Right lobe of liver (tissue), 6 donors: ENCODE measurements around the gene RAET1L. TPM values are rescaled to one million over a fixed set of nuclear protein-coding genes. Genes with fewer than 3 reads are reported as not detected.
A peak's percentile ranks its signal among the peaks of the same experiment; 100 is the strongest.
"Not testable (repeated sequence)": the region's sequence is repeated elsewhere in the genome, so short reads cannot be mapped to it uniquely, and the experiment has no call there.

ENCODE experiments used
- ATAC-seq, 4 donors: fragments of 200-7000 bp; cut with Tn5 transposase; one replicate each; pipeline ENCODE4 v1.9.1; 2020; ENCODE audit warnings: mild to moderate bottlenecking in 4 of 4, moderate library complexity in 4 of 4
- DNase-seq, 3 donors: peaks; one replicate each; pipeline ENCODE4 v3.0.0-alpha.2; 2020
- H3K27ac ChIP-seq, 3 donors: fragments of 200-600 bp; one replicate each; pipeline ENCODE4 v1.8.0; 2022
- H3K27me3 ChIP-seq, 2 donors: fragments of 200-600 bp; one replicate each; pipeline ENCODE4 v1.8.0; 2022
- H3K36me3 ChIP-seq, 4 donors: fragments of 200-600 bp; sonication (generic) in 1 of 4; one replicate each; pipeline versions ENCODE4 v1.5.1 to v1.8.0; 2017 to 2022; ENCODE audit warnings: control low read depth in 1 of 4
- H3K4me1 ChIP-seq, 4 donors: fragments of 200-600 bp; sonication (generic) in 1 of 4; one replicate each; pipeline versions ENCODE4 v1.5.1 to v1.8.0; 2017 to 2022; ENCODE audit warnings: control low read depth in 1 of 4
- H3K4me3 ChIP-seq, 3 donors: fragments of 200-600 bp; one replicate each; pipeline ENCODE4 v1.8.0; 2022
- H3K9me3 ChIP-seq, 4 donors: fragments of 200-600 bp; sonication (generic) in 1 of 4; one replicate each; pipeline versions ENCODE4 v1.5.1 to v1.8.0; 2017 to 2022; ENCODE audit warnings: control low read depth in 1 of 4
- CTCF ChIP-seq, 4 donors: fragments of 200-600 bp in 3 of 4; fragments of 450-650 bp in 1 of 4; IDR thresholded peaks; one replicate each; pipeline versions ENCODE4 v1.5.1 to v1.8.0; 2016 to 2022; ENCODE audit warnings: antibody characterized with exemption in 4 of 4, mild to moderate bottlenecking in 2 of 4
- POLR2A ChIP-seq: fragments of 450-650 bp; IDR thresholded peaks from one replicate; pipeline ENCODE4 v1.6.1; 2017; ENCODE audit warnings: antibody characterized with exemption, mild to moderate bottlenecking
- WGBS: methylation state at CpG from one replicate; pipeline ENCODE4 v1.1.6; 2018; ENCODE audit warnings: low coverage, low lambda C conversion rate; ENCODE audit not compliant: insufficient coverage; ENCODE audit errors: missing lambda C conversion rate; 5-methylcytosine and 5-hydroxymethylcytosine counted together
- intact Hi-C, 2 donors: fragments of 100-400 bp; cut with DNase I; formaldehyde crosslinking; loops; one replicate each; pipeline versions ENCODE4 v1.11.2 to v1.14.1; 2022
- long read RNA-seq: library from polyadenylated mRNA; unstranded; transcript quantifications from one replicate; pipeline ENCODE4 v2.0.0, GENCODE V29; 2019
- total RNA-seq, 6 experiments: library from RNA; depleted of rRNA in 2 of 6; stranded (reverse); fragments of >200 nt in 2 of 6; fragmentation: NEBNext Ultra II Directional in 3 of 6; extraction: Animal tissue kit (Norgen Biotek cat#: 25700) in 3 of 6; gene quantifications; one replicate each; pipeline versions ENCODE4 v1.1.0 to v1.2.4, GENCODE V29; 2016 to 2023
- donor health status: DM: no; HTN: yes; CAD: no.
- donor health status: DM: no; HTN: no; CAD: no.
- donor health status: DM: no; HTN: no; CAD: no.
- donor health status: DM: no; HTN: yes; CAD: no.
- donor health status: DM: no; HTN: yes; CAD: no.

Gene RAET1L
- not detected for total RNA-seq
- long read RNA-seq, result 0 reads

- Histone ChIP-seq H3K4me1 (peaks cover 0 to 7% (median 0%) of the 10 kb centered on the region in 4 donors), H3K36me3 (no peaks in the 10 kb centered on the region), H3K4me3 (no peak within 1 kb of the TSS), H3K9me3 (no peaks in the 10 kb centered on the region), H3K27ac (no peak within 1 kb of the TSS), H3K27me3 (peaks cover 0 to 13% of the 10 kb centered on the region in 2 donors)
- 8% methylated on average over 30 of the region's 36 CpGs for WGBS
- peak in 3 of 4 donors; percentile 21 to 92 (median 39) for ATAC-seq
- peak in 1 of 3 donors; percentile 31 for DNase-seq
- intact Hi-C loops, result no loop called here
- TF ChIP-seq CTCF (IDR thresholded peaks at IDR 0.05) (no peak), POLR2A (no peak)
These were observed at the start of gene RAET1L for GRCh38 chr6:150025201-150025917. TSS of gene RAET1L (minus strand) at chr6:150025532. CDS start at chr6:150025471, 61 bp downstream.

- 56% methylated on average over 2 of the region's 2 CpGs for WGBS
- DNase-seq, result no peak
- H3K4me3 ChIP-seq, result no peak overlapping the region
These were observed 49.7 kb upstream of the RAET1L start for GRCh38 chr6:150075034-150075421.

GRCh38 chr6:150074396-150075033 is 49.2 kb upstream of the RAET1L start:
- H3K27me3 ChIP-seq, H3K27ac ChIP-seq, intact Hi-C loops, H3K36me3 ChIP-seq, H3K4me3 ChIP-seq, DNase-seq, H3K9me3 ChIP-seq, H3K4me1 ChIP-seq, ATAC-seq: not testable (repeated sequence)
- 69% methylated on average over 4 of the region's 4 CpGs for WGBS

More at GRCh38 chr6:150075034-150075421, 49.7 kb upstream of the RAET1L start:
- intact Hi-C loops, result no loop called here
- TF ChIP-seq POLR2A, result no peak
- no peak for TF ChIP-seq CTCF (IDR thresholded peaks at IDR 0.05)
- no peak overlapping the region for H3K27ac ChIP-seq
- no peaks in the 10 kb centered on the region for H3K9me3 ChIP-seq
- no peak for ATAC-seq
- no peaks in the 10 kb centered on the region for H3K36me3 ChIP-seq
- H3K4me1 ChIP-seq, result no peaks in the 10 kb centered on the region
- no peaks in the 10 kb centered on the region for H3K27me3 ChIP-seq

- WGBS, result 40% methylated on average over 5 of the region's 8 CpGs
These were observed 46.9 kb upstream of the RAET1L start for GRCh38 chr6:150072201-150072600.

More at GRCh38 chr6:150072201-150072600, 46.9 kb upstream of the RAET1L start:
- Histone ChIP-seq H3K27ac (no peak overlapping the region), H3K9me3 (no peaks in the 10 kb centered on the region), H3K36me3 (no peaks in the 10 kb centered on the region), H3K27me3 (no peaks in the 10 kb centered on the region), H3K4me1 (no peaks in the 10 kb centered on the region), H3K4me3 (no peak overlapping the region)
- no peak for TF ChIP-seq CTCF (IDR thresholded peaks at IDR 0.05)
- no peak for TF ChIP-seq POLR2A
- intact Hi-C loops, result no loop called here
- ATAC-seq (peak in 1 of 4 donors; percentile 42), DNase-seq (peak in 1 of 3 donors; percentile 72)
